ENCODE results near the gene TEFM.
"Not testable (repeated sequence)": the region's sequence is repeated elsewhere in the genome, so short reads cannot be mapped to it uniquely, and the experiment has no call there.

DNA sequence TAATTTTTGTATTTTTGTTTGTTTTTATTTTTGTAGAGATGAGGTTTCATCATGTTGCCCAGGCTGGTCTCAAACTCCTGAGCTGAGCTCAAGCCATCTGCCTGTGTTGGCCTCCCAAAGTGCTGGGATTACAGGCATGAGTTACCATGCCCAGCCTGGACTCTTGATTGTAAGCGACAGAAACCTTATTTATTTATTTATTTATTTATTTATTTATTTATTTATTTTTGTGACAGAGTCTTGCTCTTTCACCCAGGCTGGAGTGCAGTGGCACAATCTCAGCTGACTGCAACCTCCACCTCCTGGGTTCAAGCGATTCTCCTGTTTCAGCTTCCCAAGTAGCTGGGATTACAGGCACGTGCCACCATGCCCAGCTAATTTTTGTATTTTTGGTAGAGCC is 23.8 kb upstream of the TEFM start:
- TF ChIP-seq, protein P1, sequence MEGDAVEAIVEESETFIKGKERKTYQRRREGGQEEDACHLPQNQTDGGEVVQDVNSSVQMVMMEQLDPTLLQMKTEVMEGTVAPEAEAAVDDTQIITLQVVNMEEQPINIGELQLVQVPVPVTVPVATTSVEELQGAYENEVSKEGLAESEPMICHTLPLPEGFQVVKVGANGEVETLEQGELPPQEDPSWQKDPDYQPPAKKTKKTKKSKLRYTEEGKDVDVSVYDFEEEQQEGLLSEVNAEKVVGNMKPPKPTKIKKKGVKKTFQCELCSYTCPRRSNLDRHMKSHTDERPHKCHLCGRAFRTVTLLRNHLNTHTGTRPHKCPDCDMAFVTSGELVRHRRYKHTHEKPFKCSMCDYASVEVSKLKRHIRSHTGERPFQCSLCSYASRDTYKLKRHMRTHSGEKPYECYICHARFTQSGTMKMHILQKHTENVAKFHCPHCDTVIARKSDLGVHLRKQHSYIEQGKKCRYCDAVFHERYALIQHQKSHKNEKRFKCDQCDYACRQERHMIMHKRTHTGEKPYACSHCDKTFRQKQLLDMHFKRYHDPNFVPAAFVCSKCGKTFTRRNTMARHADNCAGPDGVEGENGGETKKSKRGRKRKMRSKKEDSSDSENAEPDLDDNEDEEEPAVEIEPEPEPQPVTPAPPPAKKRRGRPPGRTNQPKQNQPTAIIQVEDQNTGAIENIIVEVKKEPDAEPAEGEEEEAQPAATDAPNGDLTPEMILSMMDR (IDR thresholded peaks at IDR 0.05; ENCODE audit: poor library complexity): not testable (repeated sequence)
- TF ChIP-seq EZH2 (IDR thresholded peaks at IDR 0.05; ENCODE audit: borderline replicate concordance): not testable (repeated sequence)

Data from hepatocyte (in vitro differentiated cells).